GM23248 (cell line): ENCODE measurements around the gene GIGYF1.

Source experiments
- EZH2 ChIP-seq: fragments of 200-600 bp; sonication (generic); IDR thresholded peaks from 2 replicates; pipeline ENCODE4 v1.6.1; 2018; ENCODE audit warnings: antibody characterized with exemption, mild to moderate bottlenecking; ENCODE audit not compliant: insufficient read depth, poor library complexity, severe bottlenecking
- EZH2phosphoT487 ChIP-seq: fragments of 200-600 bp; sonication (generic); IDR thresholded peaks from 2 replicates; pipeline ENCODE4 v1.6.1; 2018; ENCODE audit warnings: antibody characterized with exemption, moderate library complexity, mild to moderate bottlenecking, low read depth; ENCODE audit not compliant: insufficient read depth

DNA sequence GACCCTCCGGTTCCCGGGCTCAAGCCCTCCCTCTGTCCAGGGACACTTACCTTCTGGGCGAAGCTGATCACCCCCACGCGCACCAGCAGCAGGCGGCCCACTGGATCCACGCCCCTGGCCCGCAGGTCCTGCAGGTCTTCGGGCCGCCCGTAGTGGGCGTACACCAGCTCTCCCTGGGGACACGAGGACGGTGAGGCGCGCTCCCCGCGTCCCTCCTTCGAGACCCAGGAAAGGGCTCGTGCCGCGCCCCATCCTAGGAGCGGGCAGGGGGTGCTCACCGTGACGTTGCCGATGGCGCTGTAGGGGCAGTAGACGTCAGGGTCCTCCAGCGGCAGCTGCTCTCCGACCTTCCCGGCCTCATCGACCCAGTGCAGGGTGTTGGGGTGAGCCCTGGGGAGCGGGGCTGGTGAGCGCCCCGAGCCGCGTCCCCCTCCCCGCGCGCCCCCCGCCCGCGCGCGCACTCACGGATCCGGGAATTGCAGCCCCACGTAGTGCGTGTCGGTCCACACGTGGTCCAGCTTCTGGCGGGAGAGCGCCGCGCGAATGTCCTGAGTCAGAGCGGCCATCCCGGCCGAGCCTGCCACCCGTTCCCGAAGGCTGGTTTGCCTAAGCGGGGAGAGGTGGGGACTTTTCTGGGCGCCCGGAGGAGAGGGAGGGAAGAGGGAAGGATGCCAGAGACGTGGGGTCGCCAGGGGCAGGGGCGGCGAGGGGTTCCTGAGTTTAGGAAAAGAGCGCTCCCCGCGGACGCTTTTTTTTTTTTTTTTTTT lies 60.9 kb downstream of the GIGYF1 start:
- peak; percentile 64 for TF ChIP-seq EZH2
- no peak for TF ChIP-seq EZH2phosphoT487
